Activated T-cell treated with anti-CD3 and anti-CD28 coated beads, Interleukin-2, amount 50 U/mL, for 72 hours (primary cell): ENCODE results near the gene ELOVL2. TPM values are rescaled to one million over a fixed set of nuclear protein-coding genes. Genes with fewer than 3 reads are reported as not detected.

Experiments used
- ATAC-seq, 2 donors: fragments of 150-1000 bp; cut with Tn5 transposase; replicated peaks in 1 of 2; 2 replicates each; pipeline ENCODE4 v1.10.0; 2021; ENCODE audit warnings: moderate library complexity in 2 of 2, mild to moderate bottlenecking in 1 of 2
- DNase-seq, 2 donors: peaks; one replicate each; pipeline ENCODE4 v3.0.0; 2021 to 2022; ENCODE audit warnings: mixed read lengths in 1 of 2
- H3K27ac Mint-ChIP-seq: one replicate; pipeline ENCODE4 v1.8.0; 2022; ENCODE audit warnings: mild to moderate bottlenecking, moderate library complexity, mixed read lengths
- H3K27me3 Mint-ChIP-seq: one replicate; pipeline ENCODE4 v1.8.0; 2022; ENCODE audit warnings: low read depth, mixed read lengths
- H3K36me3 Mint-ChIP-seq, 2 donors: one replicate each; pipeline ENCODE4 v1.8.0; 2022; ENCODE audit warnings: mixed read lengths in 2 of 2, mild to moderate bottlenecking in 1 of 2; ENCODE audit not compliant: insufficient read depth in 2 of 2
- H3K4me1 Mint-ChIP-seq: one replicate; pipeline ENCODE4 v1.8.0; 2022; ENCODE audit warnings: low read depth, mixed read lengths
- H3K4me3 Mint-ChIP-seq, 2 donors: one replicate each; pipeline ENCODE4 v1.8.0; 2022; ENCODE audit warnings: mild to moderate bottlenecking in 2 of 2, mixed read lengths in 2 of 2, moderate library complexity in 2 of 2
- H3K9me3 Mint-ChIP-seq, 2 donors: one replicate each; pipeline ENCODE4 v1.8.0; 2022; ENCODE audit warnings: mixed read lengths in 2 of 2
- total RNA-seq, 2 donors: library from RNA; stranded (reverse); gene quantifications; one replicate each; pipeline ENCODE4 v1.2.3, GENCODE V29; 2022

The ELOVL2 gene
- total RNA-seq, 2 donors from 2014 or later = 0.07 TPM; not detected in 1

- Mint-ChIP-seq H3K4me3 (no peak overlapping the region), H3K4me1 (no peaks in the 10 kb centered on the region), H3K27me3 (no peaks in the 10 kb centered on the region), H3K9me3 (no peaks in the 10 kb centered on the region), H3K27ac (no peak overlapping the region), H3K36me3 (no peaks in the 10 kb centered on the region)
- DNase-seq (no peak), ATAC-seq (no peak)
Observed at GRCh38 chr6:11069760-11070159, 25.7 kb upstream of the ELOVL2 start.

- no peaks in the 10 kb centered on the region for H3K36me3 Mint-ChIP-seq
- H3K9me3 Mint-ChIP-seq = no peaks in the 10 kb centered on the region
- no peak overlapping the region for H3K4me3 Mint-ChIP-seq
- ATAC-seq (no peak), DNase-seq (no peak)
- no peak overlapping the region for H3K27ac Mint-ChIP-seq
- H3K4me1 Mint-ChIP-seq = no peaks in the 10 kb centered on the region
- no peaks in the 10 kb centered on the region for H3K27me3 Mint-ChIP-seq
Observed at GRCh38 chr6:11067348-11067747, 23.2 kb upstream of the ELOVL2 start.

- no peaks in the 10 kb centered on the region for H3K9me3 Mint-ChIP-seq
- H3K36me3 Mint-ChIP-seq = no peaks in the 10 kb centered on the region
- H3K4me1 Mint-ChIP-seq = no peaks in the 10 kb centered on the region
- no peak for ATAC-seq
- no peaks in the 10 kb centered on the region for H3K27me3 Mint-ChIP-seq
- no peak overlapping the region for H3K27ac Mint-ChIP-seq
- no peak for DNase-seq
- H3K4me3 Mint-ChIP-seq = no peak overlapping the region
Observed at GRCh38 chr6:11066505-11067347, 22.6 kb upstream of the ELOVL2 start.

GRCh38 chr6:11065436-11066202 is 21.5 kb upstream of the ELOVL2 start:
- no peaks in the 10 kb centered on the region for H3K4me1 Mint-ChIP-seq
- H3K27ac Mint-ChIP-seq = no peak overlapping the region
- H3K27me3 Mint-ChIP-seq = peaks cover 6% of the 10 kb centered on the region
- DNase-seq (no peak), ATAC-seq (no peak)
- H3K4me3 Mint-ChIP-seq = no peak overlapping the region
- H3K36me3 Mint-ChIP-seq = no peaks in the 10 kb centered on the region
- no peaks in the 10 kb centered on the region for H3K9me3 Mint-ChIP-seq

- Mint-ChIP-seq H3K4me3 (no peak overlapping the region), H3K27me3 (peaks cover 6% of the 10 kb centered on the region), H3K27ac (no peak overlapping the region), H3K36me3 (no peaks in the 10 kb centered on the region), H3K4me1 (no peaks in the 10 kb centered on the region), H3K9me3 (no peaks in the 10 kb centered on the region)
- ATAC-seq (no peak), DNase-seq (no peak)
Observed at GRCh38 chr6:11064836-11065235, 20.7 kb upstream of the ELOVL2 start.

GRCh38 chr6:11062715-11063114 is 18.6 kb upstream of the ELOVL2 start:
- DNase-seq (no peak), ATAC-seq (no peak)
- H3K27ac Mint-ChIP-seq = no peak overlapping the region
- H3K36me3 Mint-ChIP-seq = no peaks in the 10 kb centered on the region
- H3K4me1 Mint-ChIP-seq = no peaks in the 10 kb centered on the region
- H3K27me3 Mint-ChIP-seq = peaks cover 6% of the 10 kb centered on the region
- no peak overlapping the region for H3K4me3 Mint-ChIP-seq
- no peaks in the 10 kb centered on the region for H3K9me3 Mint-ChIP-seq

- H3K9me3 Mint-ChIP-seq = no peaks in the 10 kb centered on the region
- no peak for DNase-seq
- ATAC-seq = no peak
- no peak overlapping the region for H3K4me3 Mint-ChIP-seq
- no peaks in the 10 kb centered on the region for H3K36me3 Mint-ChIP-seq
- no peak overlapping the region for H3K27ac Mint-ChIP-seq
- no peaks in the 10 kb centered on the region for H3K4me1 Mint-ChIP-seq
- peaks cover 6% of the 10 kb centered on the region for H3K27me3 Mint-ChIP-seq
Observed at GRCh38 chr6:11062083-11062482, 18.0 kb upstream of the ELOVL2 start.

- ATAC-seq = no peak
- Mint-ChIP-seq H3K27ac (no peak overlapping the region), H3K9me3 (no peaks in the 10 kb centered on the region), H3K36me3 (no peaks in the 10 kb centered on the region), H3K4me1 (no peaks in the 10 kb centered on the region), H3K27me3 (peaks cover 6% of the 10 kb centered on the region), H3K4me3 (no peak overlapping the region)
- no peak for DNase-seq
Observed at GRCh38 chr6:11058406-11058805, 14.3 kb upstream of the ELOVL2 start.

- DNase-seq (no peak), ATAC-seq (no peak)
- no peaks in the 10 kb centered on the region for H3K36me3 Mint-ChIP-seq
- no peak overlapping the region for H3K27ac Mint-ChIP-seq
- peaks cover 6% of the 10 kb centered on the region for H3K27me3 Mint-ChIP-seq
- no peaks in the 10 kb centered on the region for H3K4me1 Mint-ChIP-seq
- H3K9me3 Mint-ChIP-seq = no peaks in the 10 kb centered on the region
- no peak overlapping the region for H3K4me3 Mint-ChIP-seq
Observed at GRCh38 chr6:11056871-11057270, 12.8 kb upstream of the ELOVL2 start.

GRCh38 chr6:11055127-11055627 is 11.1 kb upstream of the ELOVL2 start:
- H3K4me1 Mint-ChIP-seq = no peaks in the 10 kb centered on the region
- H3K9me3 Mint-ChIP-seq = no peaks in the 10 kb centered on the region
- DNase-seq (no peak), ATAC-seq (no peak)
- no peaks in the 10 kb centered on the region for H3K36me3 Mint-ChIP-seq
- no peak overlapping the region for H3K4me3 Mint-ChIP-seq
- H3K27me3 Mint-ChIP-seq = peaks cover 6% of the 10 kb centered on the region
- no peak overlapping the region for H3K27ac Mint-ChIP-seq

- no peak for ATAC-seq
- Mint-ChIP-seq H3K9me3 (no peaks in the 10 kb centered on the region), H3K36me3 (no peaks in the 10 kb centered on the region), H3K4me3 (no peak overlapping the region), H3K27me3 (peaks cover 10% of the 10 kb centered on the region), H3K4me1 (no peaks in the 10 kb centered on the region), H3K27ac (no peak overlapping the region)
- DNase-seq = no peak
Observed at GRCh38 chr6:11054722-11055121, 10.6 kb upstream of the ELOVL2 start.

GRCh38 chr6:11053307-11053706 is 9.2 kb upstream of the ELOVL2 start:
- H3K4me3 Mint-ChIP-seq = no peak overlapping the region
- DNase-seq (no peak), ATAC-seq (no peak)
- peaks cover 23% of the 10 kb centered on the region for H3K27me3 Mint-ChIP-seq
- H3K27ac Mint-ChIP-seq = no peak overlapping the region
- no peaks in the 10 kb centered on the region for H3K4me1 Mint-ChIP-seq
- no peaks in the 10 kb centered on the region for H3K36me3 Mint-ChIP-seq
- H3K9me3 Mint-ChIP-seq = no peaks in the 10 kb centered on the region

- Mint-ChIP-seq H3K4me3 (no peak overlapping the region), H3K27me3 (peaks cover 45% of the 10 kb centered on the region), H3K9me3 (no peaks in the 10 kb centered on the region), H3K27ac (no peak overlapping the region), H3K4me1 (no peaks in the 10 kb centered on the region), H3K36me3 (no peaks in the 10 kb centered on the region)
- no peak for DNase-seq
- ATAC-seq = no peak
Observed at GRCh38 chr6:11050731-11051130, 6.6 kb upstream of the ELOVL2 start.
